Measurements from ENCODE around the gene FZR1.

The FZR1 gene

GRCh38 chr19:3475449-3475848 is 30.7 kb upstream of the FZR1 start:
- no peak overlapping the region for H3K27ac ChIP-seq
- no peak for TF ChIP-seq ZFX (IDR thresholded peaks at IDR 0.05; ENCODE audit: borderline replicate concordance)
- TF ChIP-seq CTCF (IDR thresholded peaks at IDR 0.05): no peak

GRCh38 chr19:3476830-3477229 is 29.3 kb upstream of the FZR1 start:
- no peak overlapping the region for H3K27ac ChIP-seq
- TF ChIP-seq ZFX (IDR thresholded peaks at IDR 0.05; ENCODE audit: borderline replicate concordance): no peak
- no peak for TF ChIP-seq CTCF (IDR thresholded peaks at IDR 0.05)

- TF ChIP-seq ZFX (IDR thresholded peaks at IDR 0.05; ENCODE audit: borderline replicate concordance) (no peak), CTCF (IDR thresholded peaks at IDR 0.05) (no peak)
- H3K27ac ChIP-seq: no peak overlapping the region
Measured at GRCh38 chr19:3477506-3477905, 28.6 kb upstream of the FZR1 start.

- H3K27ac ChIP-seq: no peak overlapping the region
- TF ChIP-seq ZFX (IDR thresholded peaks at IDR 0.05; ENCODE audit: borderline replicate concordance) (no peak), CTCF (IDR thresholded peaks at IDR 0.05) (no peak)
Measured at GRCh38 chr19:3477951-3478350, 28.2 kb upstream of the FZR1 start.

- H3K27ac ChIP-seq: no peak overlapping the region
- TF ChIP-seq CTCF (IDR thresholded peaks at IDR 0.05): no peak
- TF ChIP-seq ZFX (IDR thresholded peaks at IDR 0.05; ENCODE audit: borderline replicate concordance): no peak
Measured at GRCh38 chr19:3478409-3479176, 27.5 kb upstream of the FZR1 start.

GRCh38 chr19:3479177-3479833 is 26.8 kb upstream of the FZR1 start:
- H3K27ac ChIP-seq: no peak overlapping the region
- TF ChIP-seq CTCF (IDR thresholded peaks at IDR 0.05): no peak
- no peak for TF ChIP-seq ZFX (IDR thresholded peaks at IDR 0.05; ENCODE audit: borderline replicate concordance)

GRCh38 chr19:3479834-3480215 is 26.3 kb upstream of the FZR1 start:
- TF ChIP-seq CTCF (IDR thresholded peaks at IDR 0.05) (no peak), ZFX (IDR thresholded peaks at IDR 0.05; ENCODE audit: borderline replicate concordance) (no peak)
- H3K27ac ChIP-seq: no peak overlapping the region
